H1 (cell line): ENCODE data around the gene LDAH.

ENCODE experiments used
- CHD2 ChIP-seq: IDR thresholded peaks from 2 replicates; pipeline ENCODE4 v1.6.1; 2012; ENCODE audit warnings: low read length, improper control_type of control experiment
- POLR2AphosphoS5 ChIP-seq: IDR thresholded peaks from 2 replicates; pipeline ENCODE4 v1.6.1; 2011; ENCODE audit warnings: low read depth, low read length
- RBBP5 ChIP-seq: IDR thresholded peaks from 2 replicates; pipeline ENCODE4 v1.7.1; 2012; ENCODE audit warnings: low read depth, mild to moderate bottlenecking, inconsistent platforms, low read length, moderate library complexity, borderline replicate concordance
- SIX5 ChIP-seq: IDR thresholded peaks from 2 replicates; pipeline ENCODE4 v1.6.1; 2011; ENCODE audit warnings: mild to moderate bottlenecking, low read depth, low read length

DNA sequence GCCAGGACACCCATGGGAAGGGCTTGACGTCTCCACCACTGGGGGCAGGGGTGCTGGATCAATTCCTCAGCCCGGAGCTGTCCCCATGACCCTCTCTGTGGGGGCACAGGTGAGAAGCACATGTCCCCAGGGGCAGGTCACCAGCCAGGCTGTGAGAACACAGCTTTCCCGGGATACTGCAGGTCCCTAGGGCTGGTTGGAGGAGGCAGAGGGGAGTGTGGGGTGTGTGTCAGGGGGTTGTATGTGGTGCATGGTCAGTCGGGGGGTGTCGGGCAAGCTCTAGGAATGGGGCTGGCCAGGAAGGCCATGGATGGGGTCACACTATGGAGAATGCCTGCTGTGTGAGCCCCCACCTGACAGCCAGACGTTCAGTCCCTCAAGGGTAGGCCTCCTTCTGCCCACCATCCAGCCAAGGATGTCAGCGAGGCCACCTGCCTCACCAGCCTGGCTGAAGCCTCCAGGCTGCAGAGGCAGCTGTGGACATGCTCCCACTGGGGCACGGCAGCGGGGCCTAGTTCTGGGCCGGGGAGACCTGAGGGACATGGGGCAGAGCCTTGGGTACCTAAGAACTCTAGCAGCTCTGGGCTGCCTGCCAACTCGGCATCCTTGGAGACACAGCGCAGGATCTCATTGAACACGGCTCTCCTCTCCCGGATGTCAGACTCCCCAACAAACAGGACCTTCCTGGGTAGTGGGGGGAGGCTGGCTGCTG is 182.3 kb downstream of the LDAH start:
- TF ChIP-seq RBBP5 (no peak), POLR2AphosphoS5 (no peak), CHD2 (no peak), SIX5 (no peak)
